Measurements from ENCODE around the gene PLCL2.

DNA sequence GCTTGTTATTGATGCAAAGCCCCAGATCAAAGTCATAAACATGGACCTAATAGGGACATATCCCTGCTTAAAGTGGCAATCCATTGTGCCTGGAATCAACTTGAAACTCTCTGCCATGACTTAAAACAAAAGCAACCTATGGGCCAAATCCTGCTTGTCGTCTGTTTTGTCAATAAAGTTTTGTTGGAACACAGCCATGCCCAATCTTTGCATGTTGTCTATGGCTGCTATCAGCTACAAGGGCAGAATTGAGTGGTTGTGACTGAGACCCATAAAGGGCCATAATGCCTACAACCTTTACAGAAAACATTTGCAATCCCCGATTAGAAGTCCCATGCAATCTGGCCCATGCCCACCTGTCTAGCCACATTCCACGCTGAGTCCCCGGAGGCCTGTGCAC lies 235.4 kb downstream of the PLCL2 start:
- TF ChIP-seq, protein P1, sequence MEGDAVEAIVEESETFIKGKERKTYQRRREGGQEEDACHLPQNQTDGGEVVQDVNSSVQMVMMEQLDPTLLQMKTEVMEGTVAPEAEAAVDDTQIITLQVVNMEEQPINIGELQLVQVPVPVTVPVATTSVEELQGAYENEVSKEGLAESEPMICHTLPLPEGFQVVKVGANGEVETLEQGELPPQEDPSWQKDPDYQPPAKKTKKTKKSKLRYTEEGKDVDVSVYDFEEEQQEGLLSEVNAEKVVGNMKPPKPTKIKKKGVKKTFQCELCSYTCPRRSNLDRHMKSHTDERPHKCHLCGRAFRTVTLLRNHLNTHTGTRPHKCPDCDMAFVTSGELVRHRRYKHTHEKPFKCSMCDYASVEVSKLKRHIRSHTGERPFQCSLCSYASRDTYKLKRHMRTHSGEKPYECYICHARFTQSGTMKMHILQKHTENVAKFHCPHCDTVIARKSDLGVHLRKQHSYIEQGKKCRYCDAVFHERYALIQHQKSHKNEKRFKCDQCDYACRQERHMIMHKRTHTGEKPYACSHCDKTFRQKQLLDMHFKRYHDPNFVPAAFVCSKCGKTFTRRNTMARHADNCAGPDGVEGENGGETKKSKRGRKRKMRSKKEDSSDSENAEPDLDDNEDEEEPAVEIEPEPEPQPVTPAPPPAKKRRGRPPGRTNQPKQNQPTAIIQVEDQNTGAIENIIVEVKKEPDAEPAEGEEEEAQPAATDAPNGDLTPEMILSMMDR (conservative IDR thresholded peaks at IDR 0.05; ENCODE audit: low read depth in 2 of 2): no peak
- TF ChIP-seq CREB1 (CRISPR knock-in tag; IDR thresholded peaks at IDR 0.05; ENCODE audit: low read depth) (no peak), EZH2 (IDR thresholded peaks at IDR 0.05; ENCODE audit: low read depth, unreplicated experiment) (no peak), EZH2phosphoT487 (IDR thresholded peaks at IDR 0.05; ENCODE audit: unreplicated experiment) (no peak), JUNB (IDR thresholded peaks at IDR 0.05; ENCODE audit: unreplicated experiment) (no peak), POLR2AphosphoS5 (IDR thresholded peaks at IDR 0.05; ENCODE audit: low read depth) (no peak), ZNF114 (CRISPR knock-in tag; IDR thresholded peaks at IDR 0.05) (no peak), ZNF331 (CRISPR knock-in tag; IDR thresholded peaks at IDR 0.05; ENCODE audit: low read depth) (no peak)
- TF ChIP-seq, protein P2, sequence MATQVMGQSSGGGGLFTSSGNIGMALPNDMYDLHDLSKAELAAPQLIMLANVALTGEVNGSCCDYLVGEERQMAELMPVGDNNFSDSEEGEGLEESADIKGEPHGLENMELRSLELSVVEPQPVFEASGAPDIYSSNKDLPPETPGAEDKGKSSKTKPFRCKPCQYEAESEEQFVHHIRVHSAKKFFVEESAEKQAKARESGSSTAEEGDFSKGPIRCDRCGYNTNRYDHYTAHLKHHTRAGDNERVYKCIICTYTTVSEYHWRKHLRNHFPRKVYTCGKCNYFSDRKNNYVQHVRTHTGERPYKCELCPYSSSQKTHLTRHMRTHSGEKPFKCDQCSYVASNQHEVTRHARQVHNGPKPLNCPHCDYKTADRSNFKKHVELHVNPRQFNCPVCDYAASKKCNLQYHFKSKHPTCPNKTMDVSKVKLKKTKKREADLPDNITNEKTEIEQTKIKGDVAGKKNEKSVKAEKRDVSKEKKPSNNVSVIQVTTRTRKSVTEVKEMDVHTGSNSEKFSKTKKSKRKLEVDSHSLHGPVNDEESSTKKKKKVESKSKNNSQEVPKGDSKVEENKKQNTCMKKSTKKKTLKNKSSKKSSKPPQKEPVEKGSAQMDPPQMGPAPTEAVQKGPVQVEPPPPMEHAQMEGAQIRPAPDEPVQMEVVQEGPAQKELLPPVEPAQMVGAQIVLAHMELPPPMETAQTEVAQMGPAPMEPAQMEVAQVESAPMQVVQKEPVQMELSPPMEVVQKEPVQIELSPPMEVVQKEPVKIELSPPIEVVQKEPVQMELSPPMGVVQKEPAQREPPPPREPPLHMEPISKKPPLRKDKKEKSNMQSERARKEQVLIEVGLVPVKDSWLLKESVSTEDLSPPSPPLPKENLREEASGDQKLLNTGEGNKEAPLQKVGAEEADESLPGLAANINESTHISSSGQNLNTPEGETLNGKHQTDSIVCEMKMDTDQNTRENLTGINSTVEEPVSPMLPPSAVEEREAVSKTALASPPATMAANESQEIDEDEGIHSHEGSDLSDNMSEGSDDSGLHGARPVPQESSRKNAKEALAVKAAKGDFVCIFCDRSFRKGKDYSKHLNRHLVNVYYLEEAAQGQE (IDR thresholded peaks at IDR 0.05; ENCODE audit: unreplicated experiment): no peak
- TF ChIP-seq, protein P3, sequence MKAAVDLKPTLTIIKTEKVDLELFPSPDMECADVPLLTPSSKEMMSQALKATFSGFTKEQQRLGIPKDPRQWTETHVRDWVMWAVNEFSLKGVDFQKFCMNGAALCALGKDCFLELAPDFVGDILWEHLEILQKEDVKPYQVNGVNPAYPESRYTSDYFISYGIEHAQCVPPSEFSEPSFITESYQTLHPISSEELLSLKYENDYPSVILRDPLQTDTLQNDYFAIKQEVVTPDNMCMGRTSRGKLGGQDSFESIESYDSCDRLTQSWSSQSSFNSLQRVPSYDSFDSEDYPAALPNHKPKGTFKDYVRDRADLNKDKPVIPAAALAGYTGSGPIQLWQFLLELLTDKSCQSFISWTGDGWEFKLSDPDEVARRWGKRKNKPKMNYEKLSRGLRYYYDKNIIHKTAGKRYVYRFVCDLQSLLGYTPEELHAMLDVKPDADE (IDR thresholded peaks at IDR 0.05): no peak

Data from GM23338 (cell line).